Heart left ventricle (tissue), 13 donors: Measurements from ENCODE around the gene OBSL1.

Source experiments
- CTCF ChIP-seq, 12 donors: fragments of 200-600 bp; sonication (generic) in 4 of 12; IDR thresholded peaks; one replicate each; pipeline versions ENCODE4 v1.5.0 to v1.8.0; 2018 to 2022; ENCODE audit warnings: antibody characterized with exemption in 12 of 12, mild to moderate bottlenecking in 5 of 12
- POLR2A ChIP-seq, 2 donors: fragments of 450-650 bp; IDR thresholded peaks; one replicate each; pipeline ENCODE4 v1.6.1; 2017; ENCODE audit warnings: antibody characterized with exemption in 2 of 2, mild to moderate bottlenecking in 2 of 2, moderate library complexity in 2 of 2
- donor health status: ischemic (EF 13 %, LVEDD 7.1; RV severe dilation, severe dysfunction).
- donor health status: DM: no; HTN: yes; CAD: no.
- donor health status: DM: no; HTN: no; CAD: no.
- donor health status: ischemic (EF 25% LVEDD 6.9; RV normal size, moderate dysfunction).
- donor health status: ischemic (EF 25% LVEDD 5.7; RV mildly dilated, moderate dysfunction).
- donor health status: ischemic (EF 35%, LVEDD 5.7; RV mildly dilated, moderate dysfunction).
- donor health status: nonischemic (EF 11% LVEDD 7.7; RV severe dilation, severe dysfunction).
- donor health status: DM: yes; HTN: yes; CAD: no.
- donor health status: PGD.
- donor health status: ischemic (EF 29% LVEDD 5.4; RV normal size, mild dysfunction).
- donor health status: nonischemic (EF 23%, LVEDD 6.1; RV moderate dilation, normal function).

GRCh38 chr2:219578811-219579613, 7.7 kb upstream of the OBSL1 start:
- TF ChIP-seq CTCF (IDR thresholded peaks at IDR 0.05) (no peak), POLR2A (IDR thresholded peaks at IDR 0.05) (no peak)
